PFSK-1 (cell line): ENCODE data around the gene IPCEF1.

Source experiments
- POLR2AphosphoS5 ChIP-seq: IDR thresholded peaks from 2 replicates; pipeline ENCODE4 v1.6.1; 2012; ENCODE audit warnings: low read depth, mild to moderate bottlenecking, control low read depth, low read length, moderate library complexity
- REST ChIP-seq, 2 experiments: IDR thresholded peaks; 2 replicates each; pipeline versions ENCODE4 v1.6.1 to v1.8.0; 2011 to 2012; ENCODE audit warnings: low read depth in 2 of 2, low read length in 2 of 2, control low read depth in 1 of 2, inconsistent platforms in 1 of 2, mild to moderate bottlenecking in 1 of 2, moderate library complexity in 1 of 2; ENCODE audit not compliant: insufficient read depth in 1 of 2
- SIN3A ChIP-seq: IDR thresholded peaks from 2 replicates; pipeline ENCODE4 v1.6.1; 2012; ENCODE audit warnings: mild to moderate bottlenecking, low read length, moderate library complexity, borderline replicate concordance; ENCODE audit not compliant: insufficient read depth
- TAF1 ChIP-seq: IDR thresholded peaks from 2 replicates; pipeline ENCODE4 v1.6.1; 2012; ENCODE audit warnings: low read length, control low read depth, borderline replicate concordance; ENCODE audit not compliant: insufficient read depth

- TF ChIP-seq SIN3A, result no peak
- TF ChIP-seq POLR2AphosphoS5, result no peak
- no peak for TF ChIP-seq TAF1
- TF ChIP-seq REST (IDR thresholded peaks at IDR 0.05; ENCODE audit: insufficient read depth in 1 of 2, low read depth in 2 of 2, low read length in 2 of 2), result no peak
Measured at GRCh38 chr6:154363821-154364220, 7.2 kb upstream of the IPCEF1 start.
